Right lung (tissue), 5 donors: Measurements from ENCODE around the gene ADAMTS2. TPM values are rescaled to one million over a fixed set of nuclear protein-coding genes. Genes with fewer than 3 reads are reported as not detected.

Experiments
- DNase-seq, 2 donors: peaks; one replicate each; pipeline ENCODE4 v3.0.0-alpha.2; 2013
- polyA plus RNA-seq, 5 donors: library from polyadenylated mRNA; unstranded; fragments of 120-200 nt; gene quantifications; one replicate each; pipeline versions ENCODE4 v1.2.1 to v1.2.3, GENCODE V29; 2013; ENCODE audit warnings: inconsistent platforms in 1 of 5, low replicate concordance in 1 of 5; ENCODE audit not compliant: insufficient read length in 5 of 5, insufficient read depth in 1 of 5

ADAMTS2 gene
- polyA plus RNA-seq, 5 donors = 27.7 to 44.9 (median 31.5) TPM

DNA sequence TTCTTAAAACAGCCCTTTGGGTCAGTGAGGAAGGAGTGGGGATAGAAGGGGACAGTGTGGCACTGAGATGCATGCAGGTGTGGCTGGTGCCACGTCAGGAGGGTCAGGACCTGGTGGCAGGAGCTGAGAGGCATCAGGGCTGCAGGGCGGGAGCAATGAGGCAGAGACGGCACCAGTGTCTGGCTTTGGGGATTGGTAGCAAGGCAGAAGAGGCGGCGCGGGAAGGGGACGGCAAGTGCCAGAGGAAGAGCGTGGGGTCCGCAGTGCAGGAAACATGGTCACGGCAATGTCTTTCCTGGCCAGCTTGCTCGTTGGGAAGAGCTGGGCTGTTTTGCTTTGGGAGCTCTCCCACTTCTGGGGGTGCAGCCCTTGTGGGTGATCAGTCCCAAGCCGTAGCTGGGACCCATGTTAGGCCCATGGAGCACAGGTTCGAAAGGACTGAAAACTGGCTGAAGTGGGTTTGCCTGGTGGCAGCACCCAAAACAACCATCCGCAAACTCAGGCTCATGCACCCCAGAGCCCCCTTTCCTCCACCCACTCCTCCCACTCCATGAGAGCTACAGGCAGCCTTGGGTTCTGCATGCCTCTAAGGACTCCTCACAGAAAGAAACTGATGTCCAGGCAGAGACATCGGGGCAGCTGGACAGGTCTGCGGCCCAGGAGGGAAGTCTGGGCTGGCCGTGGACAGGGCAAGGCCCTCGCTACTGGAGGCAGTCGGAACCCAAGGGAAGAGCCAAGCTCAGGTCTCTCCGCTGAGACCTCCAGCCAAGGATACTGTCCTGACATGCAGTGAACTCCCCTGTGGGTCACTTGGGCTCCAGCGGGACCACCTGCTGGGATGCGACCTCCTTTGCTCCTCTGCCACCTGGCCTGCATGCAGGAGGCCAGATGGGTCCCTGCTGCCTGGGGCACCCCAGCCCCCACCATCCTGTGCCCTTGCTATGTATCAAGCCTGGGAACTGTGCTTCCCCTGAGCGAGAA is 180.6 kb downstream of the ADAMTS2 start:
- DNase-seq = no peak

DNA sequence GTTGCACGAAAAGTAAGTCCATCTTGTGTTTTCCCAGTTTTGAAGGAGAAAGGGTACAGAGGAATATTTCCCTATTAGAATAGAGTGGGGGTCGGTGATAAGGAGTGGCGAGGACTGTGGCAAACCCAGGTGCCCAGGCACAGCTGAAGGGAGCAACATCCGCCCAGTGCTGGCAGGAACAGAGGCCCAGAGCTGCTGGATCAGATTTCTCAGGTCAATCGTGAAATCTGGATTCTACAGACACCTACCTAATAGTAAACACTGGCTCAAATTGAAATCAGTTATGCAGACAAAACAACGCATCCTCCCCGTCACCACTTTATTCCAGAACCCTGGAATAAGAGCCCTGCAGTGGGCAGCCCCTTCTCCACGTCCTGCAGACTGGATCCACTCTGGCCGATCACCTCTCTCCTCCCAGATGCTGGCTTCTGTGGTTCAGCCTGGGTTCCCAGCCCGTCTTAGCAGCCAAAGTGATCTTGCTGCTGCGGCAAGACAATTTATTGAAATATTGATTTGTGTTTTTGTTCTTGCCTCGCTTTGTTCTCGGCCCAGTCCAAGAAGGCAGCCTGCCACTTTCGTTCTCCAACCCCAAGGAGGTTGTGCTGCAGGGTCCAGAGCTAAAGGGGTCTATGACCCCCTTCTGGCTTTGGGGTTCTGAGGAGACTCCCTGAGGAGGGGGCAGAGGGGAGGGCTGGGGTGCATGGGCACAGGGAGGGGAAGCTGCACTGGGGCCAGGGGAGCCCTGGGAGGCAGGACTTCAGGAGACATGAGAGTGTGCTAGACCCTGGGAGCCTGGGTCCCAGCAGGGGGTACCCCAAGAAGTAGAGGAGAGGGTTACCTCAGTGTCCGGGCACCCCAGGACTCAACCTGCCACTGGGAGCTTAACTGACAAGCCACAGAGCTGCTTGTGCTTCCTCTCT is 181.8 kb downstream of the ADAMTS2 start:
- DNase-seq = no peak

DNA sequence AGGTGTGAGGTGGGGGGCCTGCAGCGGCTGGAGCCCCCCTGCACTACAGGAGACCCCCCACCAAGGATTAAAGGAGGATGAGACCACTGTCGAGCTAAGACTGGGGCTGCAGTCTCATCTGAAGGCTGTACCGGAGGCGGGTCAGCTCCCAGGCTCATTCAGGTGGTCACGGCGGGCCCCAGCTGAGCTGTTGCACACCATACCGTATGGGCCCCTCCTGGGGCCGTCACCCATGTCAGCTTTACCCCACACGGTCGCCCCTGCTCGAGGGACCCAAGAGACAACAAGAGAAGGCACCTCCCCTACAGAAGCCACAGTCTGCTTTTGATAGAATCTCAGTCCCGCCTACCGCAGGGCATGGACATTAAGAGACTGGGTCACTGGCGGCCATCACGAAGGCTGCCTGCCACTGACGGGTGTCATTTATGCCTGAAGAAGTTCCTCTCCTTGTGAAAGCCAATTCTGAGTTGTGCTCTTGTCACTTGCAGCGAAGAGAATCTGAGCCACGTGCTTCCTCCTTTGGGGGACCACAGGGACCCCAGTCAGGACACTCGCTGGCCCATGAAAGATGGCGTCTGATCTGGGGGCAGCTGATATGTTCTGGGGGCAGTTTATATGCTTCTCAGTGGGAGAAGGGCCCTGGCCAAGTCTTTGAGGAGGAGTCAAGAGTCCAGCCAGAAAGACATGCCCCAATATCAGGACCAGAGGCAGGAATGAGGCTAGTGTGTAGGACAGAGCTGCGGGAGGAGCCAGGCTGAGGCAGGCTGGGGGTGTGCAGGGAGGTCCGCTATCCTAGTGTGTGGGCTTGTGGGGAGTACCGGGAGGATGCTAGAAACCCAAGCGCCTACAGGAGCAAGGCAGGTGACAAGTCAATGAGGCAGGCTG is 182.7 kb downstream of the ADAMTS2 start:
- no peak for DNase-seq

DNA sequence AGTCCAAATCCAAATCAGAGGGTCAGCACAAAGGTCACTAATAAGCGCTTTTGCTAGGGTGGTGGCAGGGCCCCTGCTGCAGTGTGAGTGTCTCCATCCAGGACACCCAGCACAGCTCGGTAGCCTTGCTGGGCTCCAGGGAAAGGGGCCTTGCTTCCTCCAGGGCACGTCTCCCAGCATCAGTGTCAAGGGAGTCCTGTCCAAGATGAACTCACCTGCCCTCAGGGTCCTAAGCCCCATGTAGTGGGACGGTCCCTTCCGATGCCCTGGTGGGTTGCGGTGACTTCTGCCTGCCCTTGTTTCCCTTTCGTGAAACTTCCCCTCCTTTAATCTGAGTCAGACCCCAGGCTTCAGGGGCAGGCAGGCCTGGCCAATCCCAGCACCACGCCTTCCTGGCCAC is 183.4 kb downstream of the ADAMTS2 start:
- no peak for DNase-seq

DNA sequence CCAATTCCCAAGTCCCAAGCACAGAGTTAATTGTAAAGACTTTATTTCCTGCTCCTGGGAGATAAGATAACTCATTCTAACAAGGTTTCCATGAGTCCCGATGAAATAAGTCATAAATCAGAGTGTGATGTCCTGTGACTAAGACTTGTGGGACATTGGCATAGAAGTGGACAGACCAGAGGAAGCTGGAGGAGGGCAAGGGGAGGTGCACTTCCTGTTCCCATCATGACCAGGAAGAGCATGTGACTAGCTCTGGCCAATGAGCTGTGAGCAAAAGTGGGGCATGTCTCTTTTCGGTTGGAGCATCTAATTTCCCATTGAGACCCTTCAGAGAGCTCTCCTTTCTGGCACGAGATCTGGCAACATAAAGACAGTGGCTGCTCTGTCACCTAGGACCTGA is 184.7 kb downstream of the ADAMTS2 start:
- no peak for DNase-seq

DNA sequence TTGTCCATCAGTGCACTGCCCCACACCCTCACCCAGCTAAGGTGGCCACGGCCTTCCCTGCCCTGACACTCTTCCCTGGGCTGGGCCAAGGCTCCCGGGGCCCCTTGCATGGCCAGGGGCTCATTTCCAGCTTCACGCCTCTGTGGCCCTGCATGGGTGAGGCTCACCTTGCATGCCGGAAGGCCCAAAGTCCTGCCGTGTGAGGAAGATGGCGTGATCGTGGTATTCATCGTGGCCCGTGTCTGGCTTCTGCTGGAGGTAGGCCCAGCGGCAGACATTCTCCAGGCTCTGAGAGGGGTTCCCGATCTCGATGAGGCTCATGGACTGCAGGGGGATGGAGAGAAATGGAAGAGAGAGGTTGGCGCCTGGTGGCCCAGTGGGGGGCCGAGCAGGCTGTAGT is 186.7 kb downstream of the ADAMTS2 start:
- no peak for DNase-seq

DNA sequence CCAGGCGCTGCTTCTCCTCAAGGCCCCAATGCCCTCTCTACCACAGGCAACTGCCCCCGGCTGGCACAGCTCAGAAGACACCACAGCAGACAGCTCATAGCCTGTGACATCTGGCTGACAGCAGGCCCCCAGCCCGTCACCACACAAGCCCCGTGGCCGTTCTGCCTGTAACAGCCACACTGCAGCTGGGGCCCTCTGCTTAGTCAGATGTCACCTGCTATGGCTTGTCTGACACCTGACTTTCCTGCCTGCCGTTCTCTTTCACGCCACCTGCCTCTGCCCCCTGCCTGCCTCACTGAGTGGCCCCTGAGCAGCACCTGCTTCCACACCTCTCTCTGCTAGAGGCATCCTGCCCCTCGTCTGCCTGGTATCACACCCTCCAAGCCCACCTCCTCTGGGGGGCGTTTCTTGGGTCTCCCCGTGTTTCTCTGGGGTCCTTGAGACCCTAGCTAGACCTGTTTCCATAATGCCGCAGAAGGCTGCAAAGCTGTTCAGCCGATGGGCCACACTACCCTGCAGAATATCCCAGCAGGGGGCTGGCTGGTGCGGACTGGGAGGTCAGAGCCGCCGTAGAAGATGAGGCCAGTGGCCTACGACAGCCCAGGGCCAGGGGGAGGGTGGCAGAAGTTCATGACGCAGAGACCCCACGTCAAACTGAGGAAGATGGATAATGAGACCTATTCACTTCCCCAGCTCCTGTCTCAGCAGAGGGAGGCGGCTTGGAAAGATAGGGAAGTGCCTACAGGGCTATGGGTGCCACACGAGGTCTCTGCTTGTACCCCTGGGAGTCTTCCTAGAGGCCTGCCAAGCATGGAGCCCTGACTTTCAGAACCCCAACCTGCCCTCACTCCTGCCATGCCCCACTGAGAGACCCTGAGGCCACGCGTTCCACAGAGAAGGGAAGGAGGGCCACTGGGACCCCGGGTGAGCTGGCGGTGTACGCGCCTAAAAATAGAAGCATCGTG is 190.0 kb downstream of the ADAMTS2 start:
- no peak for DNase-seq

DNA sequence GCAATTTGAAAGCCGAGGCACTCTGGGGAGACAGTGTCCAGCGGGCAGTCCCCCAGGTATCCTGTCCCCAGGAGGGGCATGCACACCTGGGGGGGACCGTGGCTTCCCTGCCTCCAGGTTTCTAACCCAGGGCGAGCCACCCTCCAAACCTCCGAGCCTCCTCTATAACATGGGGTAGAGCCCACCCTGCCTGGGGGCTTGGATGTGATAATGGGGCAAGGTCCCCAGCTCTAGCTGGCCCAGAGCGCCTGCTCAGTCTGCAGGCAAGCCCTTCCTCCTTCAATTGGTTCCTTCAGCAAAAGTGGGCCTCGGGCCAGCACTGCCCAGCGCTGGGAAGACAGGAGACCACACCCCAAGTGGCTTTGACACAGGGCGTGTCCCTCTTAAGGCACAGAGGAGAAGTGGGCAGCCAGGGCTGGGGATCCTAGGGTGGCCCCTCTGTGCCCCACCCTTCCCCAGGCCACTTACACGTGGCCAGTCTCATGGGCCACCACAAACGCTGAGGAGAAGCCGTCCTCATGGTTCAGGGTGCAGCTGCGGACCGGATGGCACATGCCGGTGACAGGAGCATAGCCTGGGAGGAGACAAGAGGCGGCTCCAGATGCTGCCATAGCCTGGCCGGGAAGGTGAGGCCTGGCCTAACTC is 190.8 kb downstream of the ADAMTS2 start:
- no peak for DNase-seq

DNA sequence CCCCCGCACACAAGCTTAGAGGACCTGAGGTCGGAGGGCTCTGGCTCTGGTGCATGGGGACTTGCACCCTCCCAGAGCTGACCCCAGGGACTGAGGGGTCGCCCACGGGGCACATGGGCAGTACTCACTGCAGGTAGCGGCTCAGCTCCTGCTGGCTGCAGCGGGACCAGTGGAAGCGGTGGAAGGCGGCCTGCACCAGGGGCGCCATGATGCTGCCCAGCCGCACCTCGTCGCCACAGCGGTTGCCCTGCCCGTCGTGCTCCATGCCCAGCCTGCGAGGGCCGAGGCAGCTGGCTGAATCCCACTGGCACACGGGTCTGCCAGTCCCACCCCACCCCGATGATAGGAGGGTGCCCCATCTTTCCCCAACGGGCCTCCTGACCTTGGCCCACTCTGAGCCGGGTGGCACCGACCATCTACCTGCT is 191.3 kb downstream of the ADAMTS2 start:
- no peak for DNase-seq

DNA sequence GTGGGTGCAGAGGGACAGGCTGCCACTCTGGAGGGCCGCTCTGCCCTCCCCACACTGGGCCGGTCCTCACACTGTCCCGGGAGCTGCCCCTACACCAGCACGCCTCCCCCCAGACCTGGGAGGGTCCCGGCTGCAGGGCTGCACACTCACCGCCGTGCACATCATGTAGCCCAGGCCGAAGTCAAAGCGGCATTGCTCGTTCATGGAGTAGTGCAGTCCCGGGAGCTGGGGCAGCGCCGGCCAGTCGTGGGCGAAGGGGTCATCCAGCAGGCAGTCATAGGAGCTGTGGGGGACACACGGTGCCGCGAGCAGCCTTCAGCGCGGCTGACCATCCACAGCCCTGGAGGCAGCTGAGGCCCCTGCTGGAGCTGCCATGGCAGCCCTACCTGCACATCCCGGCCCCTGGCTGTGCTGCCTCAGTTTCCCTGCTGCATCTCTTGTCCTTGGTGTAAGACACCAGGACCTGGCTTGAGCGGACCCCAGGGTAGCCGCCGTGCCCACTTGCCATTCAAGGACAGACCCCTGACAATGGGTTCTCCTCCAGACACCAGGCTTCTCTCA is 191.8 kb downstream of the ADAMTS2 start:
- no peak for DNase-seq

DNA sequence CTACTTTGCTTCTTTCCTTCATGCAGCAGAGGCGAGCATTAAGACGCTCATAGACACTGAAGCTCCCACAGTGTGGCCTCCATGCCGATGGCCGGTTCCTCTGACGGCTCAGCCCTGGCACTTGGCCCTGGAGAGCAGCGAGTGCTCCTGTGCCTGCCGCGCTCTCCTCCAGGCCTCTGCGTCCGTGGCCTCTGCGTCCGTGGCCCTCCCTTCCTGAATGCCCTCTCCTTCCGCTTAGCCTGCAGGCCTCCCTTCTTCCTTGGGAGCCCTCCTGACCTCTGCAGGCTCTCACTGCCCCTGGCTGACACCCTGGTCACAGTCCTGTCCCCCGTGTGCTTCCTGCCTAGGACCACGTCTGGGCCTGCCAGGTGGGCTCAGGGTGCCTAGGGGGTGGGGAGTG is 192.3 kb downstream of the ADAMTS2 start:
- no peak for DNase-seq

DNA sequence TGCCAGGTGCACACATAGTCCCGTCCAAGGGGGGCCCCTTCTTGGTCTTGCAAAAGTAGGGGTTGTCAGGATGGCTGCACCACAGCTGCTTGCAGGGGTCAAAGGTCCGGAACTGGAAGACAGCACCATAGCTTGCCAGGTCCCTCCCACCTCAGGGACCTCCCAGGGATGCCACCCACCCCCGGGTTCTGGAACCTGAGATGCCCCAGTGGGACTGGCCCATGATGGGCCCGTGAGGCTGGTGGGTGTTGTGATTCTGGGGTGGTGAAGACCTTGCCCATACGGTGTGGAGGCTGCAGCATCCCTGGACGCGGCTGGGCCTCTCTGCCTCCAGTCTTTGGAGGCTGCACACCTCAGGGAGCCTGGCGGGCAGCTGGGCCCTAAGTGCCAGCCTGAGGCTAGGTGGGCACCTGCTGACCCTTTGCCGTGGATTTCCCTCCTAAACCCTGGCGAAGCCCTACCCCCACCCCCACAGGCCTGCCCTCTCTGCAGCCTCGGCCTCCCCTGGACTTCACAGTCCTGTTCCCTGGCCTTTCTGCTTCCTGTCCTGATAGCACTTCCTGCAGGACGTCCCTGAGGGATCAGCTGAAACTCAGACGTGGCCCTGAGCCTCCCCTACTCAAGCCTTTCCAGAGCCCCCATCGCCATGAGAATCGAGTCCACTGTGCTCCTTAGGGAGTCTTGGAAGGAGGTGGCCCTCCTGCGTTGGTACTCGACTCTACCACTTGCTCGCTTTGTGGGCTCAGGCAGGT is 192.9 kb downstream of the ADAMTS2 start:
- DNase-seq = no peak

DNA sequence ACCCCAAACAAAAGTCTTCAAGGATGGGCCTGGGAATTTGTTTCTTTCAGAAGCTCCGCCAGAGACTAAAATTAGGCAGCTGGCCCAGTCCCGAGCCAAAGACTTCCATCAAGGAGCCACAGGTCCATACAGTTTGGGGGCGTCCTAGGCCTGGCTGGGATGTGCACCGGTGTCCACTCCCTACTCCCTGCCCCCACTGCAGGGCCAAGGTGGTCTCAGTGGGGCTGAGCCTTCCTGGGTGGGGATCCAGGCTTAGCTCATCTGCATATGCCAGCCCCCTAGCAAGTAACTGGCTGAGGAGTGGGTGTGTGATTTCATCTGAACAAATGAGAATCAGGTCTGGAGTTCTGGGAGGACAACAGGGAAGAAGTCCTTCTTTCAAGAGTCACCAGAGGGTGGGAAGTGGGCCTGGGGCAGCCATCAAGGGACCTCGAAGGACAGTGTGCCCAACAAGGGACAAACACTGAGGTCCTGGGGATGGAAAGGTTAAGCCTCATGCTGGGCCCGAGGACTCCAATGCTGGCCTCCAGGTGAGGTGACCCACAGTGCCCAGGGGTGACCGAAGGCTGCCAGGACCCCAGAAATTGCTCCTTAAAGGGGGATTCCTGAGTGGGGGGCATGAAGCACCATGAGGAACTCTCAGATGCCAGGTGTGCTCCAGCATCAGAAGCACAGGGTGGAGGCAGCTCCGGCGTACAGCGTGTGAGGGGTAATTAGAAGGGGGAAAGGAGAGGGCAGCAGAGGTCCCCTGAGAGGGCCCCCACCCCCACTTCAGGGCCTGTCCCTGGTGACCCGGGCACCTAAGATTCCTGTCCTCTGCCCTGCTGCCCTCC is 193.8 kb downstream of the ADAMTS2 start:
- DNase-seq = no peak

DNA sequence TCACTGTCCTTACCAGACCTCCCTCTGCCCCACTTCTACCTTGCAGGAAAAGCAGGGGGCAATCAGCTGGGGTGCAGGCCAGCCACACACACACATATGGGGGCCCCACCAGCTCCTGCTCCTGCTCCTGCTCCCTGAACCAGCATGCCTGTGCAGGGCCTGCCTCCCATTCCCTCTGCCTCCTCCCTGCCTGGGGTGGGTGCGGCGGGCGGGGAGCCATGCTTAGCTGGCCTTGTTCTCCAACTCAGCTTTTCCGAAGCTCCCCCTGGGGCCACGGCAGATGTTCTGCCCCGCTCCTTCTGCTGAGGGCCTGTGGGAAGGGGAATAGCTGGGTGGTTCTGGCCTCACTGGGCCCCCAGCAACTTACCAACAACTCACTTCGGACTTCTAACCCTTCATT is 195.2 kb downstream of the ADAMTS2 start:
- DNase-seq = no peak

DNA sequence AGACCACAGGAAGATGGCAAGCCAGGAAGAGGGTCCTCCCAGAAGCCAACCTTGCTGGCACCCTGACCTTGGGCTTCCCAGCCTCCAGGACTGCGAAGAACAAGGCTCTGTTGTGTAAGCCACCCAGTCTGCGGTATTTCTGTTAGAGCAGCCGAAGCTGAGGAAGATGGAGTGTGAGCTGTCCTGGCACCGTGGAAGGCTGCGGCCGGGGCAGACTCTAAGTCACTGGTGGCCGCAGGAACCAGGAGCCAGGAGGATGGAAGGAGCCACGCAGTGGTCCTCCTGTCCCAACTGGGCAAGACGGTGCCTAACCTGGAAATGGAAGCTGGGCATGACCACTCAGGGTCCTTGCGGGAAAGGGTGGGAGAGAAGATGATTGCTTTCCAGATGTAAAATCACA is 196.0 kb downstream of the ADAMTS2 start:
- no peak for DNase-seq

DNA sequence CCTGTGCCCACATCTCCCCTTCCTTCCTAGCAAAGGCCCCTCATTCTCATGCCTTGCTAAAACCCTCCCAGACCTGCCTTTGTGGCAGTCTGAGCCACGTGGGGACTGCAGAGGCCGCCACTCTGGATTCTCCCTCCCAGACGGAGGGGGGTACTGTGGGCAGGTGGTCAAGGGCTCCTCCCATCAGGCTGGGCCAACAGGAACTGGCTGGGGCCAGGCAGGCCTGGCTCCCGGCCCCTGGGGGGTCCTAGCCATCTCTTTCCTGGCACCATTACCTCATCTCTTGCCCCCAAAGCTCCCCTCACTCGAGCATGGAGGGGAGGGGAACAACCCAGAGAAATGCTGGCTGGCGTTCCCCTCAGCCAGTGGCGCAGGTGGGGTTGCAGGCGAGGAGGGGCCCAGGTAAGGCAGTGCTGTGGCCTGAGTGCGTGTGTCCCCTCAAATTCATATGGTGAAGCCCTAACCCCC is 196.5 kb downstream of the ADAMTS2 start:
- no peak for DNase-seq

DNA sequence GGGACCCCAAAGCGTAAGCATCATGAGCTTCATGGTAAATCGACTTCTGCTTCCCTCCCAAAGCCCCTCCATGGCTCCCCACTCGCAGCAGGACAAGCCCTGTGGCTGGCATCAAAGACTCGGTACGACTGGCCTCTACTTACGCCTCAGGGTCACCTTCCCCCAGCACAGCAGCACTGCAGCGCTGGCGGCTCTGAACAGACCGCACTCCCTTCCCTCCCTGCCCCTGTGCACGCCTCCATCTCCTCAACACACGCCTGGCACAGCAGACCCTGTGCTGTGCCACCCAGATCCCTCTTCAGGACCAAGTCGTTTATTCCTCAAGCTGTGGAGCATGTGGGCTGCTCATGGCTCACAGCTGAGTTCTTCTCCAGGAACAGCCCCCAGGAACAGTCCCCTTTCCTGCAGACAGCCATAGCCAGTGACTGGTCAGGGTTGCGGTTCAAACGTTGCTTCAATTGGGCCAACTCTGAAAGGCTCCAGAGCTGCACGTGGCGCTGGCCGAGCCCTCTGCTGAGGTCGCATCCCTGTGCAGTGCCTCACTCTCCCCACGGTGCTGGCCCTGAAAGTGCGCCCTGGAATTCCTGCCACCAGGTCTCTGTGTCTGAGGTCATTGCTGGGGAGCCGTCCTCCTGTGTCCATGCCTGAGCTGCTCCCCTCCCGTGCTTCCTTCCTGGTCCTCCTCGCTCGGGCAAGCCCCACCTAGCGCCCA is 197.1 kb downstream of the ADAMTS2 start:
- no peak for DNase-seq
